HCT116 (cell line): ENCODE measurements around the gene UBALD2. TPM values are rescaled to one million over a fixed set of nuclear protein-coding genes. Genes with fewer than 3 reads are reported as not detected.

Source experiments
- ATAC-seq: fragments of 200-7000 bp; cut with Tn5 transposase; 2 replicates; pipeline ENCODE4 v1.9.1; 2020; ENCODE audit warnings: mild to moderate bottlenecking, moderate library complexity
- BruUV-seq: library from RNA; stranded (reverse); fragments of 400-500 nt; replicated peaks from 2 replicates; lab custom pipeline; 2021; lab: Mats Ljungman, UMichigan
- CTCF ChIA-PET: fragments of 300-600 bp; sonication (Branson Sonifier 250); formaldehyde crosslinking; loops from one replicate; lab custom pipeline; 2021; ENCODE audit warnings: antibody characterized with exemption; lab: Charles Lee
- POLR2A ChIA-PET: fragments of 300-600, 350-600 bp; sonication (Branson Sonifier 250); formaldehyde crosslinking; loops from one replicate; lab custom pipeline; 2021; ENCODE audit warnings: antibody characterized with exemption; lab: Charles Lee
- RAD21 ChIA-PET, 2 experiments: fragments of 300-600 bp; sonication (Branson Sonifier 250); formaldehyde crosslinking; loops; one replicate each; lab custom pipeline; 2023; ENCODE audit warnings: low total read pairs in 2 of 2; ENCODE audit not compliant: uncharacterized antibody in 2 of 2, unreplicated experiment in 2 of 2, low non-redundant PET in 1 of 2; lab: Charles Lee
- DNase-seq: peaks from one replicate; pipeline ENCODE4 v3.0.0-alpha.2; 2010; ENCODE audit warnings: low read depth, low spot score
- H2AFZ ChIP-seq: fragments of 200-600 bp; shearing (Covaris generic), sonication (generic); 2 replicates; pipeline ENCODE4 v1.6.1; 2017; ENCODE audit warnings: low read depth, mixed run types, mixed read lengths, antibody characterized with exemption, low read length; ENCODE audit not compliant: poor library complexity, severe bottlenecking
- H3K27ac ChIP-seq: 2 replicates; pipeline ENCODE4 v1.5.1; 2012; ENCODE audit warnings: low read depth, low read length
- H3K27me3 ChIP-seq: fragments of 200-600 bp; sonication (generic); 2 replicates; pipeline ENCODE4 v1.6.1; 2016; ENCODE audit warnings: mixed run types, low read length, mixed read lengths; ENCODE audit not compliant: insufficient read depth
- H3K36me3 ChIP-seq, 2 experiments: fragments of 200-500 bp in 1 of 2; fragments of 200-600 bp in 1 of 2; sonication (Bioruptor generic) in 1 of 2; sonication (generic) in 1 of 2; 2 replicates each; pipeline versions ENCODE4 v1.5.1 to v1.6.1; 2014 to 2016; ENCODE audit warnings: low read length in 2 of 2, inconsistent platforms in 1 of 2, mixed read lengths in 1 of 2, mixed run types in 1 of 2; ENCODE audit not compliant: insufficient read depth in 2 of 2, control insufficient read depth in 1 of 2
- H3K4me1 ChIP-seq, 2 experiments: fragments of 200-600 bp in 1 of 2; sonication (generic) in 1 of 2; 2 replicates each; pipeline versions ENCODE4 v1.5.1 to v1.6.1; 2012 to 2017; ENCODE audit warnings: low read length in 2 of 2, inconsistent platforms in 1 of 2, mild to moderate bottlenecking in 1 of 2, mixed read lengths in 1 of 2, mixed run types in 1 of 2, moderate library complexity in 1 of 2; ENCODE audit not compliant: insufficient read depth in 2 of 2, control insufficient read depth in 1 of 2
- H3K4me2 ChIP-seq: fragments of 200-600 bp; sonication (generic); 2 replicates; pipeline ENCODE4 v1.6.1; 2017; ENCODE audit warnings: mixed run types, low read length, mixed read lengths
- H3K4me3 ChIP-seq, 2 experiments: fragments of 200-600 bp in 1 of 2; sonication (generic) in 1 of 2; replicated peaks in 1 of 2; 2 replicates each; pipeline ENCODE4 v1.5.1; 2011 to 2016; ENCODE audit warnings: low read length in 2 of 2, control low read depth in 1 of 2, low read depth in 1 of 2, mild to moderate bottlenecking in 1 of 2, mixed read lengths in 1 of 2, mixed run types in 1 of 2
- H3K79me2 ChIP-seq: fragments of 200-600 bp; sonication (generic); 2 replicates; pipeline ENCODE4 v1.6.1; 2017; ENCODE audit warnings: mild to moderate bottlenecking, mixed run types, low read length, moderate library complexity, mixed read lengths; ENCODE audit not compliant: insufficient read depth
- H3K9ac ChIP-seq: fragments of 200-600 bp; sonication (generic); 2 replicates; pipeline ENCODE4 v1.6.1; 2016; ENCODE audit warnings: low read length, mixed read lengths
- H3K9me2 ChIP-seq: fragments of 200-600 bp; sonication (generic), shearing (Covaris generic); 2 replicates; pipeline ENCODE4 v1.6.1; 2017; ENCODE audit warnings: mixed run types, mild to moderate bottlenecking, moderate library complexity; ENCODE audit not compliant: insufficient read depth
- H3K9me3 ChIP-seq, 2 experiments: fragments of 200-500 bp in 1 of 2; fragments of 200-600 bp in 1 of 2; sonication (Bioruptor generic) in 1 of 2; sonication (generic) in 1 of 2; 2 replicates each; pipeline ENCODE4 v1.6.1; 2014 to 2017; ENCODE audit warnings: low read length in 2 of 2, mixed read lengths in 2 of 2, inconsistent platforms in 1 of 2, low read depth in 1 of 2, mild to moderate bottlenecking in 1 of 2, mixed run types in 1 of 2, moderate library complexity in 1 of 2; ENCODE audit not compliant: control insufficient read depth in 1 of 2, insufficient read depth in 1 of 2
- H4K20me1 ChIP-seq: fragments of 200-600 bp; sonication (generic), shearing (Covaris generic); 2 replicates; pipeline ENCODE4 v1.6.1; 2017; ENCODE audit warnings: mixed run types, mild to moderate bottlenecking, moderate library complexity; ENCODE audit not compliant: insufficient read depth
- CBX3 ChIP-seq: IDR thresholded peaks from 2 replicates; pipeline ENCODE4 v1.6.1; 2012; ENCODE audit warnings: low read depth
- CEBPB ChIP-seq: IDR thresholded peaks from 2 replicates; pipeline ENCODE4 v1.6.1; 2012; ENCODE audit warnings: low read depth
- CTCF ChIP-seq, 3 experiments: fragments of 200-600 bp in 1 of 3; sonication (generic) in 1 of 3; IDR thresholded peaks in 2 of 3; conservative IDR thresholded peaks in 1 of 3; 2 replicates each; pipeline ENCODE4 v1.5.1; 2012 to 2017; ENCODE audit warnings: low read depth in 2 of 3, low read length in 2 of 3, antibody characterized with exemption in 1 of 3, borderline replicate concordance in 1 of 3, control low read depth in 1 of 3, mild to moderate bottlenecking in 1 of 3, mixed read lengths in 1 of 3, mixed run types in 1 of 3, moderate library complexity in 1 of 3; ENCODE audit not compliant: insufficient read depth in 1 of 3
- EGR1 ChIP-seq: IDR thresholded peaks from 2 replicates; pipeline ENCODE4 v1.6.1; 2012; ENCODE audit warnings: low read depth
- ELF1 ChIP-seq: IDR thresholded peaks from 2 replicates; pipeline ENCODE4 v1.6.1; 2012; ENCODE audit warnings: low read depth, borderline replicate concordance
- EZH2 ChIP-seq: fragments of 200-600 bp; sonication (generic); IDR thresholded peaks from 2 replicates; pipeline ENCODE4 v1.6.1; 2017; ENCODE audit warnings: antibody characterized with exemption, mixed run types
- EZH2phosphoT487 ChIP-seq: fragments of 200-600 bp; IDR thresholded peaks from 2 replicates; pipeline ENCODE4 v1.6.1; 2018; ENCODE audit warnings: antibody characterized with exemption, borderline replicate concordance
- FOSL1 ChIP-seq: IDR thresholded peaks from 2 replicates; pipeline ENCODE4 v1.6.1; 2012; ENCODE audit warnings: low read depth
- JUND ChIP-seq: IDR thresholded peaks from 2 replicates; pipeline ENCODE4 v1.6.1; 2012
- MAX ChIP-seq: IDR thresholded peaks from 2 replicates; pipeline ENCODE4 v1.6.1; 2012
- RAD21 ChIP-seq: IDR thresholded peaks from 2 replicates; pipeline ENCODE4 v1.6.1; 2012; ENCODE audit warnings: low read depth, mild to moderate bottlenecking
- SP1 ChIP-seq: IDR thresholded peaks from 2 replicates; pipeline ENCODE4 v1.6.1; 2012; ENCODE audit warnings: low read depth
- SRF ChIP-seq: IDR thresholded peaks from 2 replicates; pipeline ENCODE4 v1.6.1; 2012; ENCODE audit warnings: low read depth
- TCF7L2 ChIP-seq: IDR thresholded peaks from 2 replicates; pipeline ENCODE4 v1.7.0; 2011; ENCODE audit warnings: borderline replicate concordance, inconsistent platforms; ENCODE audit not compliant: insufficient read depth, insufficient read length; ENCODE audit errors: extremely low read depth
- ZBTB33 ChIP-seq: IDR thresholded peaks from 2 replicates; pipeline ENCODE4 v1.6.1; 2011; ENCODE audit warnings: mild to moderate bottlenecking, low read length, moderate library complexity; ENCODE audit not compliant: insufficient replicate concordance; ENCODE audit errors: extremely low read depth
- ZNF274 ChIP-seq: fragments of 200-500 bp; sonication (Bioruptor generic); IDR thresholded peaks from 2 replicates; pipeline ENCODE4 v1.6.1; 2014; ENCODE audit warnings: mild to moderate bottlenecking, low read depth, low read length, inconsistent platforms
- intact Hi-C: fragments of 100-400 bp; cut with micrococcal nuclease; formaldehyde crosslinking; loops from 2 replicates; pipeline ENCODE4 v1.10.0; 2022
- total RNA-seq: library from RNA; stranded (reverse); gene quantifications from one replicate; pipeline ENCODE4 v1.2.1, GENCODE V29; 2021; ENCODE audit not compliant: unreplicated experiment

The UBALD2 gene
- total RNA-seq, 1 experiment from 2014 or later: 94.3 TPM

- TF ChIP-seq MAX (no peak), CEBPB (no peak), FOSL1 (no peak), RAD21 (no peak), JUND (no peak)
Measured at GRCh38 chr17:76273445-76274111, 8.4 kb downstream of the UBALD2 start (continued).

GRCh38 chr17:76274112-76274956 is 9.2 kb downstream of the UBALD2 start:
- no peak overlapping the region for H3K9ac ChIP-seq
- no peak overlapping the region for H3K4me2 ChIP-seq
- ChIA-PET CTCF (interaction anchor here (1.1 to 1.8 kb wide), 3 partner anchors 153 to 260 kb away, joined by 3 to 4 read pairs (median 3); no protein-coding TSS in a partner anchor), RAD21 (no interaction called here), POLR2A (interaction anchor here (0.7 to 1.3 kb wide), 3 partner anchors 10 to 171 kb away, joined by 3 read pairs; partner anchors contain the start of genes EXOC7 and UBALD2)
- no peak for TF ChIP-seq CBX3
- TF ChIP-seq ELF1: no peak
- TF ChIP-seq CEBPB: no peak
- no peak for TF ChIP-seq ZNF274
- TF ChIP-seq EZH2: no peak
- TF ChIP-seq FOSL1: no peak
- TF ChIP-seq ZBTB33: no peak
- no peak for TF ChIP-seq SRF
- no peak for TF ChIP-seq EZH2phosphoT487
- no peak for TF ChIP-seq TCF7L2
- no peak for TF ChIP-seq RAD21
- no peak for TF ChIP-seq CTCF (IDR thresholded peaks at IDR 0.05 in 2 of 3, conservative IDR thresholded peaks at IDR 0.05 in 1 of 3; ENCODE audit: borderline replicate concordance in 1 of 3, insufficient read depth in 1 of 3, low read depth in 2 of 3, low read length in 2 of 3)
- TF ChIP-seq SP1: no peak
- TF ChIP-seq EGR1: no peak
- no peak for DNase-seq
- BruUV-seq: no TSS peak
- intact Hi-C loops: no loop called here
- H3K27me3 ChIP-seq: no peaks in the 10 kb centered on the region
- H4K20me1 ChIP-seq: no peaks in the 10 kb centered on the region
- H3K4me1 ChIP-seq: peaks cover 0 to 13% of the 10 kb centered on the region in 2 experiments; a peak in 2 of 4 replicates
- no peak for ATAC-seq
- H3K9me3 ChIP-seq: no peaks in the 10 kb centered on the region
- H3K36me3 ChIP-seq: peaks cover 0 to 11% of the 10 kb centered on the region in 2 experiments; a peak in 1 of 4 replicates
- no peaks in the 10 kb centered on the region for H3K9me2 ChIP-seq
- no peaks in the 10 kb centered on the region; the same call in 1 of the 2 replicates for H3K79me2 ChIP-seq
- no peak overlapping the region for H3K4me3 ChIP-seq
- no peak overlapping the region for H3K27ac ChIP-seq
- H2AFZ ChIP-seq: no peak overlapping the region
